ENCODE data around the gene TLR10. TPM values are rescaled to one million over a fixed set of nuclear protein-coding genes. Genes with fewer than 3 reads are reported as not detected.

Gene TLR10
- total and polyA plus RNA-seq, 9 of the 15 experiments (the other 6 are each of a cell fraction or from before 2014, with no cell fraction given) = 0.03 to 0.05 TPM; not detected in 7

GRCh38 chr4:38752941-38753806 lies 29.6 kb downstream of the TLR10 start (continued):
- TF ChIP-seq CLOCK (CRISPR knock-in tag; IDR thresholded peaks at IDR 0.05; ENCODE audit: borderline replicate concordance) (no peak), ZNF184 (CRISPR knock-in tag; IDR thresholded peaks at IDR 0.05) (no peak), POLR2AphosphoS2 (IDR thresholded peaks at IDR 0.05; ENCODE audit: low read length) (no peak), BCOR (IDR thresholded peaks at IDR 0.05) (peak; percentile 46; the same call in 1 of the 2 replicates), DMBX1 (CRISPR knock-in tag; IDR thresholded peaks at IDR 0.05; ENCODE audit: borderline replicate concordance) (no peak), ARID1B (IDR thresholded peaks at IDR 0.05) (0 out of 2 replicates have a peak, but pooled peaks have one; percentile 13), FOXK2 (conservative IDR thresholded peaks at IDR 0.05 in 1 of 2, IDR thresholded peaks at IDR 0.05 in 1 of 2; ENCODE audit: low read depth in 2 of 2) (0 out of 4 replicates have a peak, but pooled peaks of 1 of the 2 experiments have one; percentile 16), ETS1 (conservative IDR thresholded peaks at IDR 0.05; ENCODE audit: control insufficient read depth, low read depth, low read length) (no peak), RUNX1 (IDR thresholded peaks at IDR 0.05; ENCODE audit: low read depth) (no peak), RAD51 (IDR thresholded peaks at IDR 0.05; ENCODE audit: borderline replicate concordance, low read depth) (no peak), RBM17 (IDR thresholded peaks at IDR 0.05; ENCODE audit: borderline replicate concordance, low read depth, low read length) (no peak), SMARCA5 (IDR thresholded peaks at IDR 0.05) (peak; percentile 62; the same call in 1 of the 2 replicates), AFF4 (CRISPR knock-in tag; IDR thresholded peaks at IDR 0.05) (no peak), ZNF324 (CRISPR knock-in tag; IDR thresholded peaks at IDR 0.05) (no peak), ELF4 (CRISPR knock-in tag; IDR thresholded peaks at IDR 0.05) (0 out of 2 replicates have a peak, but pooled peaks have one; percentile 34), ZNF79 (CRISPR knock-in tag; IDR thresholded peaks at IDR 0.05; ENCODE audit: low read depth) (no peak)

Measured in K562 (cell line).